HepG2 (cell line): ENCODE data around the gene MAFF. TPM values are rescaled to one million over a fixed set of nuclear protein-coding genes. Genes with fewer than 3 reads are reported as not detected.

ENCODE experiments used
- ATAC-seq: fragments of 200-7000 bp; cut with Tn5 transposase; 3 replicates; pipeline ENCODE4 v1.9.1; 2020; ENCODE audit warnings: mild to moderate bottlenecking, moderate library complexity
- BruUV-seq: library from RNA; stranded (reverse); fragments of 400-500 nt; replicated peaks from 2 replicates; lab custom pipeline; 2021; lab: Mats Ljungman, UMichigan
- CTCF ChIA-PET: fragments of 300-600 bp; formaldehyde crosslinking; extraction: SDS; loops from one replicate; lab custom pipeline; 2021; ENCODE audit warnings: low total read pairs, inconsistent platforms, low intra/inter-chr PET ratio; lab: Yijun Ruan, JAX
- POLR2A ChIA-PET: fragments of 350-600 bp; sonication (Branson Sonifier 250); formaldehyde crosslinking; loops from one replicate; lab custom pipeline; 2020; ENCODE audit warnings: antibody characterized with exemption, inconsistent platforms; lab: Yijun Ruan, JAX
- DNase-seq: peaks from one replicate; pipeline ENCODE4 v3.0.0-alpha.2; 2015; ENCODE audit warnings: low spot score
- FAIRE-seq: peaks from 3 replicates; lab custom pipeline; 2011; peaks lifted over from hg19 to GRCh38; lab: Jason Lieb, UNC
- H2AFZ ChIP-seq: one replicate; pipeline ENCODE4 v1.6.1; 2011; ENCODE audit warnings: low read length, inconsistent platforms
- H3K27ac ChIP-seq: fragments of 300-600 bp; 3 replicates; pipeline ENCODE4 v1.8.0; 2011; ENCODE audit warnings: mixed run types, mild to moderate bottlenecking, mixed read lengths, low read length, inconsistent platforms; ENCODE audit not compliant: insufficient read depth; ENCODE audit errors: extremely low read length
- H3K27me3 ChIP-seq, 2 experiments: fragments of 200-600 bp in 1 of 2; 2 replicates in 1 of 2; 3 replicates in 1 of 2; pipeline versions ENCODE4 v1.6.0 to v1.8.0; 2011; ENCODE audit warnings: low read length in 2 of 2, mild to moderate bottlenecking in 2 of 2, moderate library complexity in 2 of 2, inconsistent platforms in 1 of 2; ENCODE audit not compliant: insufficient read depth in 2 of 2, control insufficient read depth in 1 of 2
- H3K36me3 ChIP-seq, 2 experiments: fragments of 200-600 bp in 1 of 2; replicated peaks in 1 of 2; 2 replicates in 1 of 2; 3 replicates in 1 of 2; pipeline versions ENCODE4 v1.5.1 to v1.8.0; 2011; ENCODE audit warnings: low read length in 2 of 2, inconsistent platforms in 1 of 2; ENCODE audit not compliant: insufficient read depth in 2 of 2, control insufficient read depth in 1 of 2
- H3K4me1 ChIP-seq: 2 replicates; pipeline ENCODE4 v1.5.1; 2012; ENCODE audit warnings: low read length, inconsistent platforms; ENCODE audit not compliant: insufficient read depth
- H3K4me2 ChIP-seq: 2 replicates; pipeline ENCODE4 v1.6.0; 2011; ENCODE audit warnings: low read depth, low read length, inconsistent platforms
- H3K4me3 ChIP-seq, 3 experiments: fragments of 200-600 bp in 1 of 3; sonication (generic), shearing (Covaris generic) in 1 of 3; replicated peaks in 1 of 3; 2 replicates each; pipeline ENCODE4 v1.5.1; 2011 to 2016; ENCODE audit warnings: low read length in 3 of 3, inconsistent platforms in 2 of 3, low read depth in 2 of 3, mild to moderate bottlenecking in 2 of 3, control low read depth in 1 of 3, mixed read lengths in 1 of 3; ENCODE audit not compliant: insufficient read depth in 1 of 3
- H3K79me2 ChIP-seq: one replicate; pipeline ENCODE4 v1.6.1; 2011; ENCODE audit warnings: low read length, inconsistent platforms; ENCODE audit not compliant: insufficient read depth
- H3K9ac ChIP-seq: 2 replicates; pipeline ENCODE4 v1.6.0; 2011; ENCODE audit warnings: mild to moderate bottlenecking, low read depth, low read length, inconsistent platforms; ENCODE audit not compliant: insufficient read depth
- H3K9me3 ChIP-seq: 2 replicates; pipeline ENCODE4 v1.5.1; 2012; ENCODE audit warnings: mild to moderate bottlenecking, low read length
- H4K20me1 ChIP-seq: 2 replicates; pipeline ENCODE4 v1.6.0; 2011; ENCODE audit warnings: inconsistent platforms, mild to moderate bottlenecking, low read length, moderate library complexity; ENCODE audit not compliant: insufficient read depth
- AGO1 ChIP-seq: fragments of 200-400 bp; formaldehyde crosslinking; IDR thresholded peaks from 2 replicates; pipeline ENCODE4 v1.6.1; 2017; ENCODE audit warnings: mild to moderate bottlenecking, low read depth, low read length, moderate library complexity; ENCODE audit not compliant: poor library complexity, severe bottlenecking
- ARID2 ChIP-seq: sonication (generic); formaldehyde crosslinking; IDR thresholded peaks from 2 replicates; pipeline ENCODE4 v1.8.1; 2022; ENCODE audit warnings: mild to moderate bottlenecking, missing genetic modification reagents, borderline replicate concordance
- CBX1 ChIP-seq: IDR thresholded peaks from one replicate; pipeline ENCODE4 v1.6.1; 2016; ENCODE audit warnings: antibody characterized with exemption, low read depth
- KLF13 ChIP-seq: sonication (generic); formaldehyde crosslinking; IDR thresholded peaks from 2 replicates; pipeline ENCODE4 v1.4.0; 2020; ENCODE audit warnings: mild to moderate bottlenecking, missing genetic modification reagents
- MIER2 ChIP-seq: IDR thresholded peaks from 2 replicates; pipeline ENCODE4 v1.6.1; 2016; ENCODE audit warnings: missing biosample characterization, missing genetic modification reagents
- POLR2A ChIP-seq, 2 experiments: IDR thresholded peaks; 2 replicates each; pipeline ENCODE4 v1.6.1; 2011; ENCODE audit warnings: low read depth in 2 of 2, low read length in 2 of 2, mild to moderate bottlenecking in 1 of 2, moderate library complexity in 1 of 2; ENCODE audit not compliant: insufficient read depth in 1 of 2
- POLR2AphosphoS2 ChIP-seq: IDR thresholded peaks from 2 replicates; pipeline ENCODE4 v1.6.1; 2011; ENCODE audit warnings: low read depth, low read length, improper control_type of control experiment
- RBM22 ChIP-seq: fragments of 200-400 bp; formaldehyde crosslinking; optimal IDR thresholded peaks from 2 replicates; pipeline ENCODE3; 2017; ENCODE audit warnings: mild to moderate bottlenecking, low read length, moderate library complexity
- ZNF124 ChIP-seq: sonication (generic); formaldehyde crosslinking; IDR thresholded peaks from 2 replicates; pipeline ENCODE4 v1.4.0; 2020; ENCODE audit warnings: missing genetic modification reagents
- WGBS: methylation state at CpG from one replicate; pipeline ENCODE4 v1.1.6; 2017; ENCODE audit warnings: low lambda C conversion rate; 5-methylcytosine and 5-hydroxymethylcytosine counted together
- in situ Hi-C: cut with HindIII; loops from 2 replicates; pipeline ENCODE4 v1.10.0; 2017; ENCODE audit warnings: low pct_unique_long_range_greater_than_20kb; ENCODE audit not compliant: extremely low pct_ligation_motif_present
- intact Hi-C: fragments of 100-400 bp; cut with micrococcal nuclease; formaldehyde crosslinking; loops from one replicate; pipeline ENCODE4 v1.10.0; 2022; ENCODE audit not compliant: unreplicated experiment
- polyA plus RNA-seq, 8 experiments: library from polyadenylated mRNA; depleted of rRNA in 3 of 8; stranded (reverse) in 7 of 8; unstranded in 1 of 8; fragments of >200 nt; fragmentation: Illumina TruSeq in 4 of 8; extraction: Trizol in 4 of 8; gene quantifications; 2 replicates each; pipeline versions ENCODE4 v1.2.1 to v1.2.3, GENCODE V29; 2011 to 2016; ENCODE audit warnings: low read depth in 4 of 8, missing spikeins in 1 of 8, mixed read lengths in 1 of 8; ENCODE audit not compliant: insufficient read depth in 1 of 8
- total RNA-seq, 5 experiments: library from RNA; depleted of rRNA; stranded (reverse); fragments of >200 nt; fragmentation: Illumina TruSeq; extraction: Trizol; gene quantifications; 2 replicates each; pipeline ENCODE4 v1.2.3, GENCODE V29; 2016; ENCODE audit warnings: low read depth in 1 of 5

Gene MAFF
- total and polyA plus RNA-seq, 2 of the 13 experiments (the other 11 are each of a cell fraction or from before 2014, with no cell fraction given), result 5.4 to 14.3 TPM

DNA sequence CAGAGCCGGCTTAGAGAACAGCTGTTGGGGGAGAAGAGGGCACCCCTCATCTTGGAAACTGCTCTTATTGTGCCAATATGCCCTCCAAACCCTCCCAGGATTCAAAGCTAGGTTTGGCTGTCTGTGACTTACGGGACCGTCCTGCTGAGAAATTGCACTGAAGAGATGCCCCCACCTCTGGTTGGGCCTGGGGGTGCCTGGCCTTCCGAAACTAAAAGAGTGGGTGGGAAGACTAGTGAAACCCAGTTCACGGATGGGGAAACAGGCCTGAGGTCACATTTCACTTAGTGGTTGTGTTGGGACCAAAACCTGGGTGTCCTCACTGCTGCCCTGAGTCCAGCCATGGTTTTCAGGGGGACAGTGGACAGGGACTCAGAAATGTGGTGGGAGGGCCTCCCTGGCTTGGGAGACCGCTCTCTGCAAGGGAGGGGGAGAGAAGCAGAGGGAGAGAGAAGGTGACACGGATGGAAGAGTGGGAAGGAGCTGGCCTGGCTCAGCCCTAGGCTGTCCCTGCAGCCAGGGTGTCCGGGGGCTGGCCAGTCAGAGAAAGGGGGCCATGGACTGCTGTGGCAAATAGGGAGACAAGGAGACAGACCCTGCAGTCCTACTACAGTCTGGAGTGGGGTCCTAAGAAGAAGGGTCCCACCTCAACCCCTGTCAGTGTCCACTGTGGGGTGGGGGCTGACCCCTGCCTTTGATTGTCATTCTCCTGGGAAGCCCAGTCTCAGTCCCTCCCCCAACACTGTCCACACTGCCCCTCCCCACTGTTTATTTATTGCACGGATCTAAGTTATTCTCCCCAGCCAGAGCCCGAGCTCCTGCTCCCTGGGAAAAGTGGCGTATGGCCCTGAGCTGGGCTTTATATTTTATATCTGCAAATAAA lies 13.6 kb downstream of the MAFF start:
- in situ Hi-C loops (no loop called here), intact Hi-C loops (no loop called here)
- 90% methylated on average over 11 of the region's 11 CpGs for WGBS
- Histone ChIP-seq H3K4me1 (peaks cover 45% of the 10 kb centered on the region), H3K9ac (no peak overlapping the region), H3K9me3 (no peaks in the 10 kb centered on the region), H3K4me2 (no peak overlapping the region), H3K79me2 (peaks cover 13% of the 10 kb centered on the region), H3K4me3 (no peak overlapping the region), H4K20me1 (peaks cover 28% of the 10 kb centered on the region; the same call in 1 of the 2 replicates), H3K27me3 (no peaks in the 10 kb centered on the region), H2AFZ (no peak overlapping the region)
- POLR2A ChIA-PET, result interaction anchor here (0.9 to 1.2 kb wide), 3 partner anchors 14 to 105 kb away, joined by 3 to 4 read pairs (median 3); partner anchors contain the start of genes BAIAP2L2, MAFF and PLA2G6
- ATAC-seq (no peak), FAIRE-seq (no peak)
- CTCF ChIA-PET, result no interaction called here
- BruUV-seq, result TSS peak; percentile 37
- TF ChIP-seq ARID2, result no peak
- no peak for TF ChIP-seq MIER2 (CRISPR knock-in tag)
- peak; percentile 70 for TF ChIP-seq RBM22
- peak; percentile 68; the same call in 1 of the 2 replicates for TF ChIP-seq POLR2AphosphoS2
- TF ChIP-seq CBX1, result no peak
- peak; percentile 94 for TF ChIP-seq AGO1
- TF ChIP-seq KLF13, result no peak
- TF ChIP-seq POLR2A (IDR thresholded peaks at IDR 0.05; ENCODE audit: insufficient read depth in 1 of 2, low read depth in 2 of 2, low read length in 2 of 2), result 0 out of 4 replicates have a peak, but pooled peaks of 1 of the 2 experiments have one; percentile 14
- TF ChIP-seq ZNF124 (CRISPR knock-in tag), result no peak
- TF ChIP-seq, all 625 proteins: peak for 4
- no peak for DNase-seq
- H3K36me3 ChIP-seq, result peaks cover 1 to 20% of the 10 kb centered on the region in 2 experiments; a peak in 4 of 5 replicates
- no peak overlapping the region for H3K27ac ChIP-seq
